KOPT-K1 (cell line): ENCODE data around the gene CABCOCO1.

Experiments
- H3K27ac ChIP-seq: fragments of 200-600 bp; sonication (generic); 2 replicates; pipeline ENCODE4 v1.5.1; 2016; ENCODE audit warnings: antibody characterized with exemption, mild to moderate bottlenecking, low read depth, low read length; ENCODE audit not compliant: poor library complexity, severe bottlenecking
- H3K36me3 ChIP-seq: fragments of 200-600 bp; sonication (generic); 2 replicates; pipeline ENCODE4 v1.5.1; 2017; ENCODE audit warnings: antibody characterized with exemption, mild to moderate bottlenecking, low read length, moderate library complexity; ENCODE audit not compliant: insufficient read depth
- H3K9me3 ChIP-seq: fragments of 200-600 bp; sonication (generic); 2 replicates; pipeline ENCODE4 v1.5.1; 2017; ENCODE audit warnings: antibody characterized with exemption, low read length, mild to moderate bottlenecking; ENCODE audit not compliant: insufficient read depth, poor library complexity, severe bottlenecking

The CABCOCO1 gene

DNA sequence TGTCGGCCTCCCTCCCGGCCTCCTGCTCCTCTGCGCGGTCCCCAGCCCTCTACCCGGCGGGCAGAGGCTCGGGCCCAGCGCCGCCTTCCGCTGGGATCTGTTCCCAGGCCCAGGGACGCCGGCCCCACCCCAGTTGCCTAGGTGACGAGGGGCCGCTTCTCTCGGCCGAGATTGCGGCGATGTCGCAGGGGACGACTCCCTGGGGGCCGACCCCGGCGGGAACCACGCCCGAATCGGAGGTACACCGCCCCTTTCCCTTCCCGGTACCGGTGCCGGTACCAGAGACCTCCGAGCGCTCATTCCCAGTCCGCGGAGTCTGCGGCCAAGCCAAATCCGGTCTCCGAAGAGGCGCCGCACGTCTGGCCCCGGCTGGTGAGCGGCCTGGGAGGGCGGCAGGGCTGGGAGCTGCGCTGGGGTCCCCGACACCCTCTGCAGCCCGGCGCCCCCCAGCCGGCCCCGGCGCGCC lies at the start of gene CABCOCO1:
Gene CABCOCO1 (plus strand): TSS at position 136 of the 466 bp plus-strand sequence. CDS start 44 bp downstream, at position 180.
- H3K27ac ChIP-seq: no peak within 1 kb of the TSS
- H3K9me3 ChIP-seq: peaks cover 5% of the 10 kb centered on the region
- H3K36me3 ChIP-seq: no peaks in the 10 kb centered on the region

- Histone ChIP-seq H3K27ac (no peak overlapping the region), H3K36me3 (no peaks in the 10 kb centered on the region), H3K9me3 (no peaks in the 10 kb centered on the region)
Measured at GRCh38 chr10:61613665-61614064, 49.1 kb upstream of the CABCOCO1 start.

- Histone ChIP-seq H3K36me3 (no peaks in the 10 kb centered on the region), H3K27ac (no peak overlapping the region), H3K9me3 (no peaks in the 10 kb centered on the region)
Measured at GRCh38 chr10:61616611-61617010, 46.1 kb upstream of the CABCOCO1 start.

GRCh38 chr10:61617180-61617579 lies 45.5 kb upstream of the CABCOCO1 start:
- Histone ChIP-seq H3K27ac (no peak overlapping the region), H3K9me3 (no peaks in the 10 kb centered on the region), H3K36me3 (no peaks in the 10 kb centered on the region)

GRCh38 chr10:61617586-61617985 lies 45.1 kb upstream of the CABCOCO1 start:
- no peak overlapping the region for H3K27ac ChIP-seq
- no peaks in the 10 kb centered on the region for H3K36me3 ChIP-seq
- H3K9me3 ChIP-seq: no peaks in the 10 kb centered on the region

DNA sequence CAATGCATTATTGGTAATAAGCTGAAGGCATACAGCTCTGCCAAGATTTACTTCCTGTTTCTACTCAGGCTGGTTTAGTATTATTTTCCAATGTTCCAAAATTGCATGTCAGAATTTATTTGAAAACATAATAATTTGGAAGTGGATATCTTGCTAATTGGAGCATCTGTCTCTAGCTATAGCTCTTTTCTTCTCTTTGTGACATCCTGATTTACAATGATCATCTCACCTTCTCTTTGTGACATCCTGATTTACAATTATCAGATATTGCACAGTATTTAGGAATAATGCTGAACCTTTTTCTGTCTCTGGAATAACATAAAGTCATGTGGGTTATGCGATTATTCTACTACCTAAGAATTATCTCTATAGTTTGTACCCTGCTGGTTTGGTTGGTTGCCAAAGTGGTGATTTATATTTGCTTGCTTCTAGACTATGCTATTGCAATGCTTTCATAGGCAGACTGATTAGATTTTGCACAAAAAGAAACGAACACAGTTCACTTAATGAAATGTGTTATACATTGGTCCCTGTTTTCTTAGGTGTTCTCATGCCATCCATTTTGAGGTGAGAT lies 44.3 kb upstream of the CABCOCO1 start:
- H3K36me3 ChIP-seq: no peaks in the 10 kb centered on the region
- H3K27ac ChIP-seq: no peak overlapping the region
- no peaks in the 10 kb centered on the region for H3K9me3 ChIP-seq

DNA sequence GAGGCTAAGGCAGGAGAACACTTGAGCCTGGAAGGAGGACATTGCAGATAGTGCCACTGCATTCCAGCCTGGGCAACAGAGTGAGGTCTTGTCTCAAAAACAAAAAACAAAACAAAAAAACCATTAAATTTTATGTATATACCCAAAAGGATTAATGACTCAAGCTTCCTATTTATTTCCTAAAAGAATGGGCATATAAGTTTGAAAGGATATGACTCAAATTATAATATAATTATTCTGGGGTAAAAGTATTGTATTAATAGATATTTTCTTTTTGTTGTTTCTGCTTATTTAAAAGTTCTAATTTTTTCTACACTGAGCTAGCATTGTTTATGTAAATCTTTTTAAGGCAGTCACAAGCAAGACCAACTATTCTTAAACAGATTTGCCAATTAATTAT lies 42.2 kb upstream of the CABCOCO1 start:
- Histone ChIP-seq H3K36me3 (no peaks in the 10 kb centered on the region), H3K27ac (no peak overlapping the region)

GRCh38 chr10:61621605-61622051 lies 41.1 kb upstream of the CABCOCO1 start:
- no peaks in the 10 kb centered on the region for H3K9me3 ChIP-seq
- no peaks in the 10 kb centered on the region for H3K36me3 ChIP-seq
- H3K27ac ChIP-seq: no peak overlapping the region

More for the DNA sequence above, 42.2 kb upstream of the CABCOCO1 start:
- H3K9me3 ChIP-seq: no peaks in the 10 kb centered on the region

- Histone ChIP-seq H3K9me3 (no peaks in the 10 kb centered on the region), H3K36me3 (no peaks in the 10 kb centered on the region), H3K27ac (no peak overlapping the region)
Measured at GRCh38 chr10:61623161-61623560, 39.6 kb upstream of the CABCOCO1 start.

- Histone ChIP-seq H3K27ac (no peak overlapping the region), H3K9me3 (no peaks in the 10 kb centered on the region), H3K36me3 (no peaks in the 10 kb centered on the region)
Measured at GRCh38 chr10:61626209-61626608, 36.5 kb upstream of the CABCOCO1 start.

GRCh38 chr10:61627266-61627665 lies 35.5 kb upstream of the CABCOCO1 start:
- Histone ChIP-seq H3K27ac (no peak overlapping the region), H3K36me3 (no peaks in the 10 kb centered on the region), H3K9me3 (no peaks in the 10 kb centered on the region)

DNA sequence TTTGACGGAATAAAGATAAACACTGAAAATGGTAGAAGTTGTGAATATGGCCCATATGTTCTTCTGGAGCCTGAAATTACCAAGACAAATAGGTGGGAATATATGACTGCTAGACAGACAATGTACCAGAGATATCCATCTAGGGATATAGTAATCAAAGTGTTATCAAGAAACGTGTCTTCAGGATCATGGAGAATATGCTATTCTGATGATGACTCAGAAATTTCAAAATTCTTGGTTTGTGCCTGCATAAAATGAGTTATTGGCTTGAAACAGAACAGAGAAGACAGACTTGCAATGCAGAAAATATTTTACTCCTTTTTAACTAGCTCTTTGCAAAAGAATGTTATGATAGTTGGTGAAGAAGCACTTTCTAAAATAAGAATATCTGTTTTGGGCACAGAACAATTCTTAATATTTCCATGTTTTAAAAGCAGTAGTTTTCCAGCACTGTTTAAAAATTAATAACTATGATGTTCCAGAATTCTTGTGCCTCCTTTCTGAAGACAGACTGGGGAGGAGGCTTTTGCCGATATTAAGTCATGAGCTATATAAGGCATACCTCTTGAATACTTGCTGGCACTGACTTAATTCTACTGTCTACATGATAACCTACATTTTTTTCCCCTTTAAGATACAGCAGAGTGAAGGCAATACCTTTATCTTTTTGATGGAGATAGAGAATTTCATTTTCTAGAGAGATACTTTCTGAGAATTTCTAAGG lies 34.4 kb upstream of the CABCOCO1 start:
- no peaks in the 10 kb centered on the region for H3K36me3 ChIP-seq
- no peaks in the 10 kb centered on the region for H3K9me3 ChIP-seq
- H3K27ac ChIP-seq: no peak overlapping the region

- H3K9me3 ChIP-seq: no peaks in the 10 kb centered on the region
- H3K27ac ChIP-seq: no peak overlapping the region
- H3K36me3 ChIP-seq: no peaks in the 10 kb centered on the region
Measured at GRCh38 chr10:61628875-61629513, 33.7 kb upstream of the CABCOCO1 start.

- H3K9me3 ChIP-seq: no peaks in the 10 kb centered on the region
- H3K36me3 ChIP-seq: no peaks in the 10 kb centered on the region
- no peak overlapping the region for H3K27ac ChIP-seq
Measured at GRCh38 chr10:61629576-61629975, 33.2 kb upstream of the CABCOCO1 start.

- Histone ChIP-seq H3K27ac (no peak overlapping the region), H3K36me3 (no peaks in the 10 kb centered on the region), H3K9me3 (no peaks in the 10 kb centered on the region)
Measured at GRCh38 chr10:61632057-61632670, 30.6 kb upstream of the CABCOCO1 start.
